Fibroblast of the aortic adventitia (primary cell): ENCODE results near the gene RECK. TPM values are rescaled to one million over a fixed set of nuclear protein-coding genes. Genes with fewer than 3 reads are reported as not detected.

Source experiments
- DNase-seq: peaks from one replicate; pipeline ENCODE4 v3.0.0-alpha.2; 2010; ENCODE audit warnings: low read depth
- H3K4me3 ChIP-seq: 2 replicates; pipeline ENCODE4 v1.5.1; 2011; ENCODE audit warnings: low read depth, mild to moderate bottlenecking, control low read depth, low read length, moderate library complexity
- total RNA-seq: library from RNA; depleted of rRNA; stranded (reverse); fragments of >200 nt; gene quantifications from 2 replicates; pipeline ENCODE4 v1.2.3, GENCODE V29; 2012; ENCODE audit warnings: low replicate concordance
- TF ChIP-seq, protein P1 (sequence below): IDR thresholded peaks from 2 replicates; pipeline ENCODE4 v1.5.1; 2011; ENCODE audit warnings: mild to moderate bottlenecking, low read length, control low read depth, inconsistent platforms; ENCODE audit not compliant: insufficient read depth

The RECK gene
- total RNA-seq, 1 donor, result 61.8 TPM

DNA sequence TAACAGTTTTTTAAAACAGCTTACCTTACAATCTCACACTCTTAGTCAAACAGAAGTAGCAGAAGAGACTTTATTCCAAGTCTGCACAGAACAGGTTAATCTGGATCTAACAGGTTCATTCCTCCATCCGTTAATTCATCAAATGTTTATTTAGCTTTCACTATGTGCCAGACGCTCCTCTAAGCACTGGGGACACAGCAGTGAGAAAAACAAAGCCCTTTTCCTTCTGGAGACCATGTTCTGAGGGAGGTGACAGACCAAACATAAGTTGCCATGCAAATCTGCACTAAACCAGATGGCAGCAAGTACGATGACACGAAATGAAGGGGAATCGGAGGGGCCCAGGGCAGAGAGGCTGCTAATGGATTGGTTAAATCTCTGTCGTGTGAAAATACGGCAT, 82.8 kb downstream of the RECK start:
- H3K4me3 ChIP-seq, result no peak overlapping the region
- DNase-seq, result no peak
- TF ChIP-seq, protein P1, sequence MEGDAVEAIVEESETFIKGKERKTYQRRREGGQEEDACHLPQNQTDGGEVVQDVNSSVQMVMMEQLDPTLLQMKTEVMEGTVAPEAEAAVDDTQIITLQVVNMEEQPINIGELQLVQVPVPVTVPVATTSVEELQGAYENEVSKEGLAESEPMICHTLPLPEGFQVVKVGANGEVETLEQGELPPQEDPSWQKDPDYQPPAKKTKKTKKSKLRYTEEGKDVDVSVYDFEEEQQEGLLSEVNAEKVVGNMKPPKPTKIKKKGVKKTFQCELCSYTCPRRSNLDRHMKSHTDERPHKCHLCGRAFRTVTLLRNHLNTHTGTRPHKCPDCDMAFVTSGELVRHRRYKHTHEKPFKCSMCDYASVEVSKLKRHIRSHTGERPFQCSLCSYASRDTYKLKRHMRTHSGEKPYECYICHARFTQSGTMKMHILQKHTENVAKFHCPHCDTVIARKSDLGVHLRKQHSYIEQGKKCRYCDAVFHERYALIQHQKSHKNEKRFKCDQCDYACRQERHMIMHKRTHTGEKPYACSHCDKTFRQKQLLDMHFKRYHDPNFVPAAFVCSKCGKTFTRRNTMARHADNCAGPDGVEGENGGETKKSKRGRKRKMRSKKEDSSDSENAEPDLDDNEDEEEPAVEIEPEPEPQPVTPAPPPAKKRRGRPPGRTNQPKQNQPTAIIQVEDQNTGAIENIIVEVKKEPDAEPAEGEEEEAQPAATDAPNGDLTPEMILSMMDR, result no peak

DNA sequence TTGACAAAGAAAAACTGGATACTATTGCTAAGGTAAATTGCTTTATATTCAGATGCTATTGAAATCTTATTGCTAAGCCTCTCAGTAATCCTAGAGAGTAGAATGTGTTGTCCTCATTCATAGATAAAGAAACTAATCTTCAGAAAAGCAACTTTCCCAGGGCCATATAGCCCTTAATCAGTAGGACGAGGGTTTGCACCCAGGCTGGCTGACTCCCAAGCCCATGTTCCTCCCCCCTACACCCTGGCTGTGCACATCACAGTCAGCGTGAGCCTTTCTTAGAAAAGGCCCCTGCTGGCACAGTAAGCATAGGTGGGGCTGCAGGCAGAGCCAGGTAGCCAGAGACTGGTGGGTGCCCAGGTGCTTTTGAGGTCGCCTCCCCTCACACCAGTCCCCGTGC, 84.0 kb downstream of the RECK start:
- DNase-seq, result no peak
- H3K4me3 ChIP-seq, result no peak overlapping the region
- TF ChIP-seq, protein P1, result no peak

DNA sequence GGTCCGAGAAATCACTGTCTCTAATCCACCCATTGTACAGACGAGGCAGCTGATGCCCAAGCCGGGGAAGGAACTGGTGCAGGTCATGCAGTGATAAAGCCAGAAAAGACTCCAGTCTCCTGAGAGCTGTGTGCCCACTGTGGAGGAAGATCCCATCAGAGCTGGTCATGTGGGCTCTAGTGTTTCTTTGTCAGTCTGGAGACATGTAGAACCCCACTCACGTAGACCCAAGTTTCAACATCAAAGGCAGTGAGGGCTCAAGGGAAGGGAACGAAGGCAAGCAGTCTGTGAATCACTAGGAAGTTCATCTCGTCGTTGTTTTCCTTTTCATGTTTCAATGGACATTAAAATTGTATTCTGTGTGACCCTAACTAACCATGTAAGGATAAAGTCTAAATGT, 85.3 kb downstream of the RECK start:
- H3K4me3 ChIP-seq, result no peak overlapping the region
- no peak for DNase-seq
- TF ChIP-seq, protein P1, result no peak

DNA sequence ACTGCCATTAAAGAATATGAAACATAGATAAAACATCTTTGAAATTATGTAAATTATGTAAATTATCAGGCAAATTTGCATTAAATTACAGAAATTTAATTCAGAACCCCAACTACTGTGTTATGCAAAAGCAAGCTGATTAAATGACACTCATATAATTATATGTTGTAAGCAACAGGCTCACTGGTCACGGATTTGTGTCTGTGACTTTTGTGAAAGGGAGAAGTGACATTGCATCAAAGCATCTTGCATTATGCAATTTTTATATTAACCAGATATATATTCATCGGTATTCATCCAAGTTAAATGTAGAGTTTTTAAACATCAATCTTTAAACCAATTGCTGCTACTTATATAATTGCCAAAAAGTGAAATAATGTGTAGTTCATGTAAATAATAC, 86.8 kb downstream of the RECK start:
- TF ChIP-seq, protein P1, result no peak
- DNase-seq, result no peak
- H3K4me3 ChIP-seq, result no peak overlapping the region

DNA sequence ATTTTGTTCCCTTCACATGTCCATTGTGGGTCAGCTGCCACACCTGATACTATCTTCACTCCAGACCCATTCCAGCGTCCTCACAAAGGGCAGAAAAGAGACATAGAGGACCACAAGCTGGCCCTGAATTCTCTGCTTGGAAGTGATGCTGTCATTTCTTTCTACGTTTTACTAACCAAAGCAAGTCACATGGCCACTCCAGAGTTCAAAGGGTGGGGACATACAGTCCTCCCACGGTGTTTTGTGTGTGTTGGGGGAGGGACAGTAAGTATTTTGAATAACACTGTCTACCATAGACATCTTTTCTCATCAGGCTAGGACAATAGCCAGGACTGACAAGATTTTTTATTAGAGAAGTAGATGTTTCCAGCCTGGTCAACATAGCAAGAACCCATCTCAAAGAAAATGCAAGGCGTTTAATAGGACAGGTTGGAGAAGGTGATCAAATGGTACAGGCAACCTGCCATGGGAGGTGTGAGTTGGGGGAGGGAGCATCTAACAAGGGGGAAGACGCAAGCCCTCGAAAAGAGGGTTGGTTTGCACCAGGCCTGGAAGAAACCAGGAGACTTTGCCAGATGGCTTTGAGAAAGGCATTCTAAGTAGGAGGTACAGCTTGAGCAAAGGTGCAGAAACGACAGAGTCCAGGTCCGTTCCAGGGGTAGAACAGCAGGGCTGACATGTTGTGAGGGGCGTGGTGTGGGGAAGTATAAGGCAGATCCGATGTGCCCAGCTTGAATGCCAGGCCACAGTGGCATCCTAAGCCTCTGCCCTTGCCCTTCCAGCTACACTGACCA, 88.5 kb downstream of the RECK start:
- H3K4me3 ChIP-seq, result no peak overlapping the region
- DNase-seq, result no peak
- TF ChIP-seq, protein P1, result no peak

DNA sequence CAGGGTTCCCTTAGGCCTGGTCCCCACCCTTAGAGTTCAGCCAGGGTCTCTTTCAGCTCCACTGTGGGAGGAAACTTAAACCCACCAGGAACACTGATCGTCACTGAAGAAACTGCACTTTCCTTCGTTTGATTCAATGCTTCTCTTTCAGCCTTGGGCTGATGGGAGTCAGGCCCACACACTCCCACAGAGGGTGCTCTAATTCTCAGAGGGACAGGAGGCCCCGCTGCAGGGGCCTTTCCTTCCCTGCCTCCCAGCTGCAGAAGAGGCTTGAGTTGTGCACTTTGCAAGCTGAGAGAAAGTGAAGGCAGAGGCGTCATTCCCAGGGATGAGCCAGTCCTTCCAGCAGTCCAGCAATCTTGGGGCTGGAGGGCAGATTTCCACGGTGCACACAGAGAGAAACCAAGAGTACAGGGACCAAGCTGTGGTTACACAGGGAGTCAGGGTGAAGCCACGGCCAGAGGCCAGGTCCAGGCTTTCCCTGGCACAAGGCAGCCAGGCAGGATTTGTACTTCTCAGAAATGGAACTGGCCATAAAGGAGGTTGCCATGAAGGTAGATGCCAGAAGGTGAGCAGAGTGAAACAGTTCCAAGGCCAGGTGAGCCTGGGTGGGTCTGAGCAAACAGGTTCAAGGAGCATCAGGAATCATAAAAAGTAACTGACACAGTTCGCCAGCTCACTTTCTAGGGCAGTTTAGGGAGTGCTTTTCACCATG, 89.5 kb downstream of the RECK start:
- TF ChIP-seq, protein P1, result no peak
- H3K4me3 ChIP-seq, result no peak overlapping the region
- DNase-seq, result no peak
